HG03045 (cell line): ENCODE results near the gene S100A13.
"Not testable (repeated sequence)": the region's sequence is repeated elsewhere in the genome, so short reads cannot be mapped to it uniquely, and the experiment has no call there.

Experiments used
- ATAC-seq: cut with Tn5 transposase; IDR thresholded peaks from one replicate; pipeline ENCODE4 v1.9.1; 2021; ENCODE audit warnings: mild to moderate bottlenecking, moderate library complexity; ENCODE audit not compliant: unreplicated experiment

Gene S100A13

DNA sequence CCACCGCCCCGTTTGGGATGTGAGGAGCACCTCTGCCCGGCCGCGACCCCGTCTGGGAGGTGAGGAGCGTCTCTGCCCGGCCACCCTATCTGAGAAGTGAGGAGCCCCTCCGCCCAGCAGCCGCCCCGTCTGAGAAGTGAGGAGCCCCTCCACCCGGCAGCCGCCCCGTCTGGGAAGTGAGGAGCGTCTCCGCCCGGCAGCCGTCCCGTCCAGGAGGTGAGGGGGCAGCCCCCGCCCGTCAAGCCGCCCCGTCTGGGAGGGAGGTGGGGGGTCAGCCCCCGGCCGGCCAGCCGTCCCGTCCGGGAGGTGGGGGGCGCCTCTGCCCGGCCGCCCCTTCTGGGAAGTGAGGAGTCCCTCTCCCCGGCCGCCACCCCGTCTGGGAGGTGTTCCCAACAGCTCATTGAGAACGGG is 52.2 kb downstream of the S100A13 start:
- ATAC-seq, result not testable (repeated sequence)

DNA sequence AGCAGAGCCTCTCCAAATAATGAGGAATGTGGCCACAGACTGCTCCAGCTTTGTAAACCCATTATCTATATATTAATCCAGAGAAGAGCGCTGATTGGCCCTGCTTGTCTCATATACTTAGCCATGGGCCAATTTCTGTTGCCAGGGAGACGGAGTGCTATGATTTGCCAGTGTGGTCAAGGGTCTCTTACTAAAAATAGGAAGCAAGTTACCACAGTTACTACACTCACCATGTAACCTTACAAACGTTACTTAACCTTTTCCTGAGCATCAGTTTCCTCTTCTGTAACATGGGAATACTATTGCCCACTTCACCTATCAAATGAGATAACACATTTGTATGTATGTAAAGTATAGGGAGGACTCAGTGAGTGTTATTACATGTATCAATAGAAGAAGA is 54.0 kb downstream of the S100A13 start:
- no peak for ATAC-seq

GRCh38 chr1:153572569-153573015 is 54.7 kb downstream of the S100A13 start:
- no peak for ATAC-seq

DNA sequence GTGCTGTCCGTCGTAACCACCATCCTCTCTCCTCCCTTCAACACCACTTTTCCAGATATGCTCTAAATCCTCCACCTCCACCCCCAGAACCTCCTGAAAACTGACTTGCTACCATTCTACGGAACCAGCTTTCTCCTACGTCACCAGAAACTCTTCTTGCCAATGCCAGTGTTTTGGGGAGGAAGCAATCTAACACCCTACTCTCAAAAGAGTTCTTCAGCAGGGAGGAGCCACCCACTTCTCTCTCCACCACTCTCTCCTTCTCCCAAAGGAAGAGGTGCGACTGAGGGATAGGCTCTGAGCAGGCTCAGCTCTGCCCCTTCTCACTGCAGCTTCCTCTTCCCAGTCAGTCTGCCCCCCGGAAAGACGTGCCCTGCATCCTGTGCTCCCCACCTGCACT is 55.6 kb downstream of the S100A13 start:
- ATAC-seq, result no peak

DNA sequence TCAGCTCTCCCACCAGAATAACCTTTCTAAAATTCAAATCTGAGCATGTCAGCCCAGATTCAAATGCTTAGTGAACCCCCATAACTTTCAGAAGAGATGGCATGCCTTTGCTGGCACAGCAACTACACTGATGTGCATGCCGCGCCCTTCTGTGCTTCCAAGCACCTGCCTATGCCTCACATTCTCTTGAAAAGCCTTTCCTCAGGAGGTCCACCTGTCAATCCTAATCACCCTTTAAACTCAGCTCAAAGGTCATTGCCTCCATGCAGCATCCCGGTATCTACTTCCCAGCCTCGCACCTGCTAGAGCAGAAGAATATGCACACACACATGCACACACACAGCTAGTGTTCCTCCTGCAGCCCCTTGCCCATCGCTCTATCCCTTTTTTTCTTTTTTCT is 56.4 kb downstream of the S100A13 start:
- no peak for ATAC-seq

GRCh38 chr1:153569465-153569864 is 57.8 kb downstream of the S100A13 start:
- ATAC-seq, result no peak
